SK-N-SH treated with all-trans-retinoic acid at 6 μM for 48 hours (cell line): Measurements from ENCODE around the gene DPP6.

ENCODE experiments used
- ATAC-seq: fragments of 200-7000 bp; cut with Tn5 transposase; 3 replicates; pipeline ENCODE4 v1.9.1; 2020; ENCODE audit warnings: mild to moderate bottlenecking, moderate library complexity
- ARNTL ChIP-seq: fragments of 450-650 bp; formaldehyde crosslinking; IDR thresholded peaks from 2 replicates; pipeline ENCODE4 v1.5.0; 2020; ENCODE audit warnings: low read depth, mild to moderate bottlenecking, moderate library complexity, borderline replicate concordance
- BACH2 ChIP-seq: fragments of 250-450 bp; sonication (Bioruptor Pico); IDR thresholded peaks from 2 replicates; pipeline ENCODE4 v1.9.0; 2021; ENCODE audit warnings: mild to moderate bottlenecking, borderline replicate concordance
- CREB5 ChIP-seq: fragments of 250-450 bp; sonication (Bioruptor Pico); IDR thresholded peaks from 2 replicates; pipeline ENCODE4 v1.5.1; 2020; ENCODE audit warnings: low read depth, mild to moderate bottlenecking, moderate library complexity
- CSDC2 ChIP-seq: fragments of 250-450 bp; sonication (Bioruptor Pico); IDR thresholded peaks from 2 replicates; pipeline ENCODE4 v1.5.0; 2020; ENCODE audit warnings: mild to moderate bottlenecking, moderate library complexity
- CSRNP3 ChIP-seq: fragments of 250-450 bp; sonication (Bioruptor Pico); IDR thresholded peaks from 2 replicates; pipeline ENCODE4 v1.5.1; 2021; ENCODE audit warnings: mild to moderate bottlenecking, moderate library complexity
- GLIS3 ChIP-seq: fragments of 250-450 bp; sonication (Bioruptor Pico); IDR thresholded peaks from 2 replicates; pipeline ENCODE4 v1.5.0; 2020; ENCODE audit warnings: mild to moderate bottlenecking, moderate library complexity
- ISL1 ChIP-seq: fragments of 250-450 bp; sonication (Bioruptor Pico); IDR thresholded peaks from 2 replicates; pipeline ENCODE4 v2.1.2; 2022; ENCODE audit warnings: mild to moderate bottlenecking, moderate library complexity
- OSR1 ChIP-seq: fragments of 250-450 bp; sonication (Bioruptor Pico); IDR thresholded peaks from 2 replicates; pipeline ENCODE4 v1.8.0; 2022; ENCODE audit warnings: moderate library complexity, mild to moderate bottlenecking, inconsistent platforms
- POU6F1 ChIP-seq: fragments of 250-450 bp; sonication (Bioruptor Pico); IDR thresholded peaks from 2 replicates; pipeline ENCODE4 v1.8.0; 2021; ENCODE audit warnings: low read depth, mild to moderate bottlenecking, moderate library complexity, borderline replicate concordance
- PPARA ChIP-seq: fragments of 250-450 bp; sonication (Bioruptor Pico); IDR thresholded peaks from 2 replicates; pipeline ENCODE4 v1.5.0; 2020; ENCODE audit warnings: mild to moderate bottlenecking, borderline replicate concordance
- SNAI2 ChIP-seq: fragments of 250-450 bp; sonication (Bioruptor Pico); IDR thresholded peaks from 2 replicates; pipeline ENCODE4 v1.5.0; 2020; ENCODE audit warnings: mild to moderate bottlenecking, moderate library complexity
- TOX ChIP-seq: fragments of 250-450 bp; sonication (Bioruptor Pico); IDR thresholded peaks from 2 replicates; pipeline ENCODE4 v1.8.0; 2021; ENCODE audit warnings: mild to moderate bottlenecking, moderate library complexity, borderline replicate concordance
- ZC3H10 ChIP-seq: fragments of 250-450 bp; sonication (Bioruptor Pico); IDR thresholded peaks from 2 replicates; pipeline ENCODE4 v1.5.1; 2021; ENCODE audit warnings: mild to moderate bottlenecking, moderate library complexity
- ZNF565 ChIP-seq: fragments of 450-650 bp; formaldehyde crosslinking; conservative IDR thresholded peaks from 2 replicates; pipeline ENCODE4 v1.5.0; 2020; ENCODE audit warnings: low read depth, mild to moderate bottlenecking, moderate library complexity
- ZNF70 ChIP-seq: fragments of 450-650 bp; formaldehyde crosslinking; IDR thresholded peaks from 2 replicates; pipeline ENCODE4 v1.5.0; 2020; ENCODE audit warnings: mild to moderate bottlenecking, moderate library complexity
- TF ChIP-seq, protein P1 (sequence below): fragments of 250-450 bp; sonication (Bioruptor Pico); IDR thresholded peaks from 2 replicates; pipeline ENCODE4 v1.8.0; 2020; ENCODE audit warnings: mild to moderate bottlenecking, moderate library complexity, borderline replicate concordance
- TF ChIP-seq, protein P2 (sequence below): fragments of 250-450 bp; sonication (Bioruptor Pico); IDR thresholded peaks from 2 replicates; pipeline ENCODE4 v1.5.0; 2020; ENCODE audit warnings: mild to moderate bottlenecking, moderate library complexity

DPP6 gene

DNA sequence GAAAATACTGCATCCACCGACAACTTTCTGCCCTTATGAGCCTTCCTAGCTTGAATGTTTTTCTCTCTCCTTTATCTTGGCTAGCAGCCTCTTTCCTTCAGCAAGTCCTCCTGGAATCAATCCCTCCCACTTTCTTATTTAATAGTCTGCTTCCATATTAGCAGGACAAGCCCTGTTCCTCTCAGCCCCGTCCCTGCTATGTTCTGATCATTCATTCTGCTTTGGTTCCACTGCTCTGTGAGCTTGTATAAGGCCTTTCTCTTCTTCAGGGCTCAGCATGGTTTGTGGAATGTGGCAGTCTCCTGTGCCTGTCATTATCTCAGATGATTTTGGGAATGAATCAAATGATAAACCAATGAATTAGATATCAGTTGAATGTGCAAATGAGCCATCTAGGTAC is 420.1 kb downstream of the DPP6 start:
- no peak for ATAC-seq
- TF ChIP-seq POU6F1 (CRISPR knock-in tag) = no peak

DNA sequence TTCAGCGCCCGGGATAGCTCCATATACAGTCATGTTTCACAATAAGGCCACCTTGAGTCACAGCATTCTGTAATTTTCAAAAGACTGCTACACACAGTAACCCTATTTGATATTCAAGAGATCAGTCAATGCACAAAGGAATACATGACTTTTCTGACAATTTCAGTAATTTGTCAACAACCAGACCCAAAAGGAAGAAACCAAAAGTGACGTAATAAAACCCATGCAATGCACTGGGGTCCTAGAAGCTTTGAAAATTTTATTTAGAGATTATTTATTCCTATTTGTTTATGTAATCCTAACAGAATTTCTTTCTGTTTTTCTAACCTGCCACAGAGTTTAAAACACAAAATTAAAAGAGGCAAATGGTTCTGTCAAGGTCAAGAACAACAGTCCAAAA is 421.2 kb downstream of the DPP6 start:
- TF ChIP-seq, protein P1, sequence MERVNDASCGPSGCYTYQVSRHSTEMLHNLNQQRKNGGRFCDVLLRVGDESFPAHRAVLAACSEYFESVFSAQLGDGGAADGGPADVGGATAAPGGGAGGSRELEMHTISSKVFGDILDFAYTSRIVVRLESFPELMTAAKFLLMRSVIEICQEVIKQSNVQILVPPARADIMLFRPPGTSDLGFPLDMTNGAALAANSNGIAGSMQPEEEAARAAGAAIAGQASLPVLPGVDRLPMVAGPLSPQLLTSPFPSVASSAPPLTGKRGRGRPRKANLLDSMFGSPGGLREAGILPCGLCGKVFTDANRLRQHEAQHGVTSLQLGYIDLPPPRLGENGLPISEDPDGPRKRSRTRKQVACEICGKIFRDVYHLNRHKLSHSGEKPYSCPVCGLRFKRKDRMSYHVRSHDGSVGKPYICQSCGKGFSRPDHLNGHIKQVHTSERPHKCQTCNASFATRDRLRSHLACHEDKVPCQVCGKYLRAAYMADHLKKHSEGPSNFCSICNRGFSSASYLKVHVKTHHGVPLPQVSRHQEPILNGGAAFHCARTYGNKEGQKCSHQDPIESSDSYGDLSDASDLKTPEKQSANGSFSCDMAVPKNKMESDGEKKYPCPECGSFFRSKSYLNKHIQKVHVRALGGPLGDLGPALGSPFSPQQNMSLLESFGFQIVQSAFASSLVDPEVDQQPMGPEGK (CRISPR knock-in tag) = no peak
- TF ChIP-seq TOX (CRISPR knock-in tag) = no peak
- TF ChIP-seq GLIS3 (CRISPR knock-in tag) = no peak
- TF ChIP-seq ZNF70 (CRISPR knock-in tag) = no peak
- ATAC-seq = no peak

- TF ChIP-seq ZC3H10 (CRISPR knock-in tag) (no peak), TOX (CRISPR knock-in tag) (no peak), POU6F1 (CRISPR knock-in tag) (no peak), OSR1 (CRISPR knock-in tag) (no peak), ISL1 (CRISPR knock-in tag) (no peak), PPARA (CRISPR knock-in tag) (no peak), SNAI2 (CRISPR knock-in tag) (no peak), CSDC2 (CRISPR knock-in tag) (no peak), ARNTL (no peak), BACH2 (CRISPR knock-in tag) (no peak), ZNF565 (CRISPR knock-in tag) (no peak), GLIS3 (CRISPR knock-in tag) (no peak), CREB5 (CRISPR knock-in tag) (no peak)
- TF ChIP-seq, protein P2, sequence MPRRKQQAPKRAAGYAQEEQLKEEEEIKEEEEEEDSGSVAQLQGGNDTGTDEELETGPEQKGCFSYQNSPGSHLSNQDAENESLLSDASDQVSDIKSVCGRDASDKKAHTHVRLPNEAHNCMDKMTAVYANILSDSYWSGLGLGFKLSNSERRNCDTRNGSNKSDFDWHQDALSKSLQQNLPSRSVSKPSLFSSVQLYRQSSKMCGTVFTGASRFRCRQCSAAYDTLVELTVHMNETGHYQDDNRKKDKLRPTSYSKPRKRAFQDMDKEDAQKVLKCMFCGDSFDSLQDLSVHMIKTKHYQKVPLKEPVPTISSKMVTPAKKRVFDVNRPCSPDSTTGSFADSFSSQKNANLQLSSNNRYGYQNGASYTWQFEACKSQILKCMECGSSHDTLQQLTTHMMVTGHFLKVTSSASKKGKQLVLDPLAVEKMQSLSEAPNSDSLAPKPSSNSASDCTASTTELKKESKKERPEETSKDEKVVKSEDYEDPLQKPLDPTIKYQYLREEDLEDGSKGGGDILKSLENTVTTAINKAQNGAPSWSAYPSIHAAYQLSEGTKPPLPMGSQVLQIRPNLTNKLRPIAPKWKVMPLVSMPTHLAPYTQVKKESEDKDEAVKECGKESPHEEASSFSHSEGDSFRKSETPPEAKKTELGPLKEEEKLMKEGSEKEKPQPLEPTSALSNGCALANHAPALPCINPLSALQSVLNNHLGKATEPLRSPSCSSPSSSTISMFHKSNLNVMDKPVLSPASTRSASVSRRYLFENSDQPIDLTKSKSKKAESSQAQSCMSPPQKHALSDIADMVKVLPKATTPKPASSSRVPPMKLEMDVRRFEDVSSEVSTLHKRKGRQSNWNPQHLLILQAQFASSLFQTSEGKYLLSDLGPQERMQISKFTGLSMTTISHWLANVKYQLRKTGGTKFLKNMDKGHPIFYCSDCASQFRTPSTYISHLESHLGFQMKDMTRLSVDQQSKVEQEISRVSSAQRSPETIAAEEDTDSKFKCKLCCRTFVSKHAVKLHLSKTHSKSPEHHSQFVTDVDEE (CRISPR knock-in tag) = no peak
These were observed 422.8 kb downstream of the DPP6 start for GRCh38 chr7:154474903-154475520.

DNA sequence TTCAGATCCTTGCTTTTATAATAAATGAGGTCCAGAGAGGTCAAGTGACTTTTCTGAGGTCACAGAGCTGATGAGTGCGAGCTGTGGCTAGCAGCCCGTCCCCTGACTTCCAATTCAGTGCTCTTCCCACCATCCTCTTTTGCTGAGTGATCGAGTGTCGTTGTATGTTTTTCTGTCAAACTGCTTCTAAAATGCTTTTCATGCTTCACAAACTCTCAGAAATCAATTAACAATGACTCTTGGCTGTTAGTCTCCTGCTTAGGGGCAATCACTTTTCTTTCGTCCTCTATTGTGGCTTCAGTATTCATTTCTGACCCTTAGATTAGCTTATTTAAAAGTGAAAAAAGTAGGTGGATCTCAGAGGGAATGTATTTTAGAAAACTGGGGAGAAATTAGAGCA is 423.7 kb downstream of the DPP6 start:
- no peak for ATAC-seq
- TF ChIP-seq ISL1 (CRISPR knock-in tag) (no peak), POU6F1 (CRISPR knock-in tag) (no peak), PPARA (CRISPR knock-in tag) (no peak), SNAI2 (CRISPR knock-in tag) (no peak), CSRNP3 (CRISPR knock-in tag) (no peak), GLIS3 (CRISPR knock-in tag) (no peak), CSDC2 (CRISPR knock-in tag) (no peak), ZNF70 (CRISPR knock-in tag) (no peak)
- TF ChIP-seq, protein P1 (CRISPR knock-in tag) = no peak

More at GRCh38 chr7:154474903-154475520, 422.8 kb downstream of the DPP6 start:
- ATAC-seq = no peak
